Choroid plexus epithelial cell (primary cell): Measurements from ENCODE around the gene AOPEP.
A peak's percentile ranks its signal among the peaks of the same experiment; 100 is the strongest.

Experiments
- DNase-seq: peaks from one replicate; pipeline ENCODE4 v3.0.0-alpha.2; 2010; ENCODE audit warnings: low read depth
- H3K4me3 ChIP-seq: 2 replicates; pipeline ENCODE4 v1.5.1; 2011; ENCODE audit warnings: low read depth, mild to moderate bottlenecking, control low read depth, low read length, moderate library complexity
- CTCF ChIP-seq: conservative IDR thresholded peaks from 2 replicates; pipeline ENCODE4 v1.5.1; 2011; ENCODE audit warnings: low read depth, mild to moderate bottlenecking, control low read depth, inconsistent platforms, low read length, moderate library complexity

AOPEP gene

GRCh38 chr9:94903961-94904421 is 177.5 kb downstream of the AOPEP start:
- DNase-seq = no peak
- H3K4me3 ChIP-seq = no peak overlapping the region
- no peak for TF ChIP-seq CTCF

- H3K4me3 ChIP-seq = no peak overlapping the region
- no peak for TF ChIP-seq CTCF
- DNase-seq = no peak
Observed at GRCh38 chr9:94904806-94905205, 178.3 kb downstream of the AOPEP start.

GRCh38 chr9:94905606-94906005 is 179.1 kb downstream of the AOPEP start:
- no peak for DNase-seq
- H3K4me3 ChIP-seq = no peak overlapping the region
- TF ChIP-seq CTCF = no peak

DNA sequence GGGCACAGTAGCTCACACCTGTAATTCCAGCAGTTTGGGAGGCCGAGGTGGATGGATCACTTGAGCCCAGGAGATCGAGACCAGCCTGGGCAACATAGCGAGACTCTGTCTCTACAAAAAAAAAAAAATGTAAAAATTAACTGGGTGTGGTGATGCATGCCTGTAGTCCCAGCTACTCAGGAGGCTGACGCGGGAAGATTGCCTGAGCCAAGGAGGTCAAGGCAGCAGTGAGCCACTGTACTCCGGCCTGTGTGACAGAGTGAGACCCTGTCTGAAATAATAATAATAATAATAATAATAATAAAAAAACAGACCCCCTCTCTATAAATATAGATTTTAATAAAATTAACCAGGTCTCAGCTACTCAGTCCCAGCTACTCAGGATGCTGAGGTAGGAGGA is 179.7 kb downstream of the AOPEP start:
- no peak overlapping the region for H3K4me3 ChIP-seq
- no peak for TF ChIP-seq CTCF
- DNase-seq = no peak

GRCh38 chr9:94906713-94907112 is 180.2 kb downstream of the AOPEP start:
- H3K4me3 ChIP-seq = no peak overlapping the region
- no peak for DNase-seq
- TF ChIP-seq CTCF = no peak

DNA sequence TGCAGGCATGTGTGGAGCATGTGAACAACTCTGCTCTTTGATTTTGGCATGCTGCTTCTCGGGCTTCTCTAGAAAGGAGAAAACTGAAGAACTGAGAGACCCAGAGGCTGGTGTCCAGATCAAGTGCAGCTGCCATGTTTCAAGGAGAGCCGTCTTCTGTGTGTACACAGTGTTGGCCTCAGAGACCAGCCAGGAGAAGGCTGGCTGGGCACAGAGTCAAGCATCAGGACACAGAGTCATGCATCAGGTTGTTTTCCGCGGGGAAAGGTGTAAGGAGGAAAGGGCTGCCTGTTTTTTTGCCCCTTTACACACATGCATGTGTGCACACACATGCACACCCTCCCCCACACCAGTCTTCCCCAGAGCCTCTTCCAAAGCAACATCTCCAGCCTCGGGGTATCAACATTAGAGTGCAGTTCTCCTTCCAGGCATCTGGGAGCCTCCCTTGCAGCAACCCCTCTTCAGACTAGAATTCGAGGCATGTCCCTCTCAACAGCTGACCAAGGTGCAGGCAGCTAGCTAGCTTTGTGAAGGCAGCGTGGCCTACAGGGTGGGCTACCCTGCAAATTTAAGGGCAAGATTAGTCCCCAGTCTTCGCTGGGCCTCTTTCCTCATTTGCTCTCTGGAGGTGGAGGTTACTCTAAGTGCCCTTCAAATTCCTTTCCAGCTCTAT is 180.9 kb downstream of the AOPEP start:
- no peak for DNase-seq
- no peak for TF ChIP-seq CTCF

GRCh38 chr9:94908011-94908563 is 181.6 kb downstream of the AOPEP start:
- DNase-seq = peak; percentile 59
- no peak for TF ChIP-seq CTCF
- no peak overlapping the region for H3K4me3 ChIP-seq

More for the DNA sequence above, 180.9 kb downstream of the AOPEP start:
- H3K4me3 ChIP-seq = no peak overlapping the region
